ENCODE data around the gene OR2M5. TPM values are rescaled to one million over a fixed set of nuclear protein-coding genes. Genes with fewer than 3 reads are reported as not detected.

Gene OR2M5
- total RNA-seq: not detected in 2 replicates

GRCh38 chr1:248144513-248145198 lies at the start of gene OR2M5:
Gene OR2M5, plus strand, starts transcription at chr1:248145148. Its CDS starts 0 bp downstream, at chr1:248145148.

GRCh38 chr1:248174521-248174920 lies 29.6 kb downstream of the OR2M5 start, which contains the start of gene OR2M2:
Gene OR2M2, plus strand, starts transcription at chr1:248174821. Its CDS starts 5,165 bp downstream, at chr1:248179986.

Other genes with a start within 250 kb of the OR2M5 start
- not detected in 2 replicates for gene OR2W3, start 249.6 kb upstream of the OR2M5 start, total RNA-seq
- not detected in 2 replicates for gene OR2T8, start 224.9 kb upstream of the OR2M5 start, total RNA-seq
- gene OR2AJ1, start 220.3 kb upstream of the OR2M5 start, total RNA-seq: not detected in 2 replicates
- not detected in 2 replicates for gene OR2L8, start 196.3 kb upstream of the OR2M5 start, total RNA-seq
- gene OR2AK2, start 179.9 kb upstream of the OR2M5 start, total RNA-seq: not detected in 2 replicates
- gene OR2L5, start 131.5 kb upstream of the OR2M5 start, total RNA-seq: not detected in 2 replicates
- gene OR2L2, start 115.1 kb upstream of the OR2M5 start, total RNA-seq: not detected in 2 replicates
- gene OR2L3, start 98.3 kb upstream of the OR2M5 start, total RNA-seq: not detected in 2 replicates
- not detected in 2 replicates for gene OR2L13, start 50.0 kb upstream of the OR2M5 start, total RNA-seq
- gene OR2M2, start 29.7 kb downstream of the OR2M5 start, total RNA-seq: not detected in 2 replicates
- not detected in 2 replicates for gene OR2M3, start 52.1 kb downstream of the OR2M5 start, total RNA-seq
- not detected in 2 replicates for gene OR2M4, start 86.3 kb downstream of the OR2M5 start, total RNA-seq
- not detected in 2 replicates for gene OR2T33, start 132.8 kb downstream of the OR2M5 start, total RNA-seq
- not detected in 2 replicates for gene OR2T12, start 158.3 kb downstream of the OR2M5 start, total RNA-seq
- not detected in 2 replicates for gene OR2M7, start 179.4 kb downstream of the OR2M5 start, total RNA-seq
- gene OR14C36, start 203.6 kb downstream of the OR2M5 start, total RNA-seq: not detected in 2 replicates
- not detected in 2 replicates for gene OR2T4, start 216.5 kb downstream of the OR2M5 start, total RNA-seq
- not detected in 2 replicates for gene OR2T6, start 230.6 kb downstream of the OR2M5 start, total RNA-seq